HEK293 (cell line): ENCODE data around the gene DDX51.

ENCODE experiments used
- BCL11A ChIP-seq: fragments of 450-650 bp; formaldehyde crosslinking; IDR thresholded peaks from 2 replicates; pipeline ENCODE4 v1.5.1; 2016; ENCODE audit warnings: low read depth, missing biosample characterization, missing genetic modification characterization
- FEZF1 ChIP-seq: fragments of 450-650 bp; formaldehyde crosslinking; IDR thresholded peaks from 2 replicates; pipeline ENCODE4 v1.5.1; 2016; ENCODE audit warnings: missing biosample characterization, missing genetic modification characterization
- GLIS2 ChIP-seq: fragments of 450-650 bp; formaldehyde crosslinking; IDR thresholded peaks from 2 replicates; pipeline ENCODE4 v1.5.1; 2016; ENCODE audit warnings: missing biosample characterization, missing genetic modification characterization
- RBAK ChIP-seq: fragments of 450-650 bp; formaldehyde crosslinking; IDR thresholded peaks from 2 replicates; pipeline ENCODE4 v1.5.1; 2016; ENCODE audit warnings: missing biosample characterization, missing genetic modification characterization
- REPIN1 ChIP-seq: fragments of 450-650 bp; formaldehyde crosslinking; IDR thresholded peaks from 2 replicates; pipeline ENCODE4 v1.5.1; 2017; ENCODE audit warnings: missing biosample characterization, missing genetic modification characterization, low read depth
- SCRT1 ChIP-seq: fragments of 450-650 bp; formaldehyde crosslinking; IDR thresholded peaks from 2 replicates; pipeline ENCODE4 v1.5.1; 2016; ENCODE audit warnings: missing biosample characterization, missing genetic modification characterization, borderline replicate concordance
- ZBTB17 ChIP-seq: fragments of 450-650 bp; formaldehyde crosslinking; IDR thresholded peaks from 2 replicates; pipeline ENCODE4 v1.5.1; 2016; ENCODE audit warnings: missing biosample characterization, missing genetic modification characterization
- ZBTB8A ChIP-seq: fragments of 450-650 bp; formaldehyde crosslinking; IDR thresholded peaks from 2 replicates; pipeline ENCODE4 v1.5.1; 2016; ENCODE audit warnings: missing biosample characterization, missing genetic modification characterization
- ZNF146 ChIP-seq: fragments of 450-650 bp; formaldehyde crosslinking; IDR thresholded peaks from 2 replicates; pipeline ENCODE4 v1.5.1; 2016; ENCODE audit warnings: missing biosample characterization, missing genetic modification characterization
- ZNF23 ChIP-seq: fragments of 450-650 bp; formaldehyde crosslinking; IDR thresholded peaks from 2 replicates; pipeline ENCODE4 v1.5.1; 2016; ENCODE audit warnings: missing biosample characterization, missing genetic modification characterization, borderline replicate concordance
- ZNF350 ChIP-seq: fragments of 450-650 bp; formaldehyde crosslinking; IDR thresholded peaks from 2 replicates; pipeline ENCODE4 v1.5.0; 2017; ENCODE audit warnings: missing biosample characterization, mild to moderate bottlenecking, missing genetic modification characterization
- ZNF354C ChIP-seq: fragments of 450-650 bp; formaldehyde crosslinking; IDR thresholded peaks from 2 replicates; pipeline ENCODE4 v1.5.1; 2016; ENCODE audit warnings: missing biosample characterization, missing genetic modification characterization, low read depth, borderline replicate concordance
- ZNF391 ChIP-seq: fragments of 450-650 bp; formaldehyde crosslinking; IDR thresholded peaks from 2 replicates; pipeline ENCODE4 v1.5.1; 2016; ENCODE audit warnings: low read depth, missing biosample characterization, missing genetic modification characterization, borderline replicate concordance
- ZNF423 ChIP-seq: fragments of 450-650 bp; formaldehyde crosslinking; IDR thresholded peaks from 2 replicates; pipeline ENCODE4 v1.5.1; 2016; ENCODE audit warnings: missing biosample characterization, missing genetic modification characterization
- ZNF48 ChIP-seq: fragments of 450-650 bp; formaldehyde crosslinking; IDR thresholded peaks from 2 replicates; pipeline ENCODE4 v1.5.1; 2016; ENCODE audit warnings: missing biosample characterization, missing genetic modification characterization
- ZNF510 ChIP-seq: fragments of 450-650 bp; formaldehyde crosslinking; IDR thresholded peaks from 2 replicates; pipeline ENCODE4 v1.5.1; 2018; ENCODE audit warnings: mild to moderate bottlenecking, missing genetic modification characterization, missing biosample characterization; ENCODE audit not compliant: insufficient replicate concordance
- ZNF514 ChIP-seq: fragments of 450-650 bp; formaldehyde crosslinking; IDR thresholded peaks from 2 replicates; pipeline ENCODE4 v1.5.1; 2016; ENCODE audit warnings: missing biosample characterization, missing genetic modification characterization
- ZNF544 ChIP-seq: fragments of 450-650 bp; formaldehyde crosslinking; IDR thresholded peaks from 2 replicates; pipeline ENCODE4 v1.5.0; 2017; ENCODE audit warnings: missing biosample characterization, missing genetic modification characterization
- ZNF621 ChIP-seq: fragments of 450-650 bp; formaldehyde crosslinking; IDR thresholded peaks from 2 replicates; pipeline ENCODE4 v1.5.1; 2017; ENCODE audit warnings: missing biosample characterization, missing genetic modification characterization
- ZNF670 ChIP-seq: fragments of 450-650 bp; formaldehyde crosslinking; IDR thresholded peaks from 2 replicates; pipeline ENCODE4 v1.5.1; 2016; ENCODE audit warnings: missing biosample characterization, missing genetic modification characterization, low read depth
- ZNF707 ChIP-seq: fragments of 450-650 bp; formaldehyde crosslinking; IDR thresholded peaks from 2 replicates; pipeline ENCODE4 v1.5.1; 2016; ENCODE audit warnings: missing biosample characterization, missing genetic modification characterization
- ZNF785 ChIP-seq: fragments of 450-650 bp; formaldehyde crosslinking; IDR thresholded peaks from 2 replicates; pipeline ENCODE4 v1.5.1; 2016; ENCODE audit warnings: missing biosample characterization, missing genetic modification characterization
- ZNF837 ChIP-seq: fragments of 450-650 bp; formaldehyde crosslinking; IDR thresholded peaks from 2 replicates; pipeline ENCODE4 v1.5.1; 2016; ENCODE audit warnings: missing biosample characterization, missing genetic modification characterization
- TF ChIP-seq, protein P1 (sequence below): fragments of 450-650 bp; formaldehyde crosslinking; IDR thresholded peaks from 2 replicates; pipeline ENCODE4 v1.5.1; 2016; ENCODE audit warnings: missing biosample characterization, missing genetic modification characterization, borderline replicate concordance
- TF ChIP-seq, protein P2 (sequence below): fragments of 450-650 bp; formaldehyde crosslinking; IDR thresholded peaks from 2 replicates; pipeline ENCODE4 v1.5.1; 2016; ENCODE audit warnings: missing biosample characterization, missing genetic modification characterization
- TF ChIP-seq, protein P3 (sequence below): fragments of 450-650 bp; formaldehyde crosslinking; IDR thresholded peaks from 2 replicates; pipeline ENCODE4 v1.5.1; 2016; ENCODE audit warnings: missing biosample characterization, missing genetic modification characterization
- TF ChIP-seq, protein P4 (sequence below): fragments of 450-650 bp; formaldehyde crosslinking; IDR thresholded peaks from 2 replicates; pipeline ENCODE4 v1.5.1; 2016; ENCODE audit warnings: missing biosample characterization, missing genetic modification characterization
- TF ChIP-seq, protein P5 (sequence below): fragments of 450-650 bp; formaldehyde crosslinking; IDR thresholded peaks from 2 replicates; pipeline ENCODE4 v1.5.1; 2016; ENCODE audit warnings: missing biosample characterization, missing genetic modification characterization, low read depth
- TF ChIP-seq, protein P6 (sequence below): fragments of 450-650 bp; formaldehyde crosslinking; IDR thresholded peaks from 2 replicates; pipeline ENCODE4 v1.5.1; 2016; ENCODE audit warnings: missing biosample characterization, missing genetic modification characterization
- TF ChIP-seq, protein P7 (sequence below): fragments of 450-650 bp; IDR thresholded peaks from 2 replicates; pipeline ENCODE4 v1.5.1; 2018; ENCODE audit warnings: missing biosample characterization, missing genetic modification characterization

The DDX51 gene

DNA sequence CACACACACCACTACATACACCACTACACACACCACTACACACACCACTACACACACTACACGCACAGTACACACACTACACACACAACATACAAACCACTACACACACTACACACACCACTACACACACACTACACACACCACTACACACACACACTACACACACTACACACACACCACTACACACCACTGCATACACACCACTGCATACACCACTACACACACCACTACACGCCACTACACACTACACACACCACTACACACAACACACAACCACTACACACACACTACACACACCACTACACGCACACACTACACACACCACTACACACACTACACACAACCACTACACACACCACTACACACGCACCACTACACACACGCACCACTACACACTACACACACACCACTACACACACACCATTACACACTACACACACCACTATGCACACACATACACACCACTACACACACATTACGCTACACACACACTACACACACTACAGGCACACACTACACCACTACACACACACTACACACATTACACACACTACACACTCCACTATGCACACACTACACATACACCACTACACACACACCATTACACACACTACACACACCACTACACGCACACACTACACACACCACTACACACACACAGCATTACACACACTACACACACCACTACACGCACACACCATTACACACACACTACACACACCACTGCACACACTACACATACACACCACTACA is 12.6 kb upstream of the DDX51 start (continued):
- TF ChIP-seq ZNF837 (tag by site-specific recombination) (peak; percentile 29; the same call in 1 of the 2 replicates), ZNF23 (tag by site-specific recombination) (no peak), ZNF146 (tag by site-specific recombination) (no peak), ZNF423 (tag by site-specific recombination) (no peak), GLIS2 (tag by site-specific recombination) (no peak), ZNF514 (tag by site-specific recombination) (peak; percentile 69; the same call in 1 of the 2 replicates), ZNF510 (tag by site-specific recombination) (no peak), ZNF354C (tag by site-specific recombination) (0 out of 2 replicates have a peak, but pooled peaks have one; percentile 2), FEZF1 (tag by site-specific recombination) (no peak), REPIN1 (tag by site-specific recombination) (no peak), ZNF621 (tag by site-specific recombination) (0 out of 2 replicates have a peak, but pooled peaks have one; percentile 29), ZNF350 (tag by site-specific recombination) (no peak), ZNF544 (0 out of 2 replicates have a peak, but pooled peaks have one; percentile 22), ZBTB8A (no peak), BCL11A (tag by site-specific recombination) (no peak), ZBTB17 (tag by site-specific recombination) (no peak), ZNF48 (tag by site-specific recombination) (no peak), ZNF670 (tag by site-specific recombination) (peak; percentile 73; the same call in 1 of the 2 replicates), ZNF391 (tag by site-specific recombination) (no peak), ZNF707 (tag by site-specific recombination) (peak; percentile 54), SCRT1 (tag by site-specific recombination) (no peak), RBAK (tag by site-specific recombination) (no peak), ZNF785 (tag by site-specific recombination) (peak; percentile 86)
- TF ChIP-seq, protein P1, sequence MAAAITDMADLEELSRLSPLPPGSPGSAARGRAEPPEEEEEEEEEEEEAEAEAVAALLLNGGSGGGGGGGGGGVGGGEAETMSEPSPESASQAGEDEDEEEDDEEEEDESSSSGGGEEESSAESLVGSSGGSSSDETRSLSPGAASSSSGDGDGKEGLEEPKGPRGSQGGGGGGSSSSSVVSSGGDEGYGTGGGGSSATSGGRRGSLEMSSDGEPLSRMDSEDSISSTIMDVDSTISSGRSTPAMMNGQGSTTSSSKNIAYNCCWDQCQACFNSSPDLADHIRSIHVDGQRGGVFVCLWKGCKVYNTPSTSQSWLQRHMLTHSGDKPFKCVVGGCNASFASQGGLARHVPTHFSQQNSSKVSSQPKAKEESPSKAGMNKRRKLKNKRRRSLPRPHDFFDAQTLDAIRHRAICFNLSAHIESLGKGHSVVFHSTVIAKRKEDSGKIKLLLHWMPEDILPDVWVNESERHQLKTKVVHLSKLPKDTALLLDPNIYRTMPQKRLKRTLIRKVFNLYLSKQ (tag by site-specific recombination) = 0 out of 2 replicates have a peak, but pooled peaks have one; percentile 1
- TF ChIP-seq, protein P2, sequence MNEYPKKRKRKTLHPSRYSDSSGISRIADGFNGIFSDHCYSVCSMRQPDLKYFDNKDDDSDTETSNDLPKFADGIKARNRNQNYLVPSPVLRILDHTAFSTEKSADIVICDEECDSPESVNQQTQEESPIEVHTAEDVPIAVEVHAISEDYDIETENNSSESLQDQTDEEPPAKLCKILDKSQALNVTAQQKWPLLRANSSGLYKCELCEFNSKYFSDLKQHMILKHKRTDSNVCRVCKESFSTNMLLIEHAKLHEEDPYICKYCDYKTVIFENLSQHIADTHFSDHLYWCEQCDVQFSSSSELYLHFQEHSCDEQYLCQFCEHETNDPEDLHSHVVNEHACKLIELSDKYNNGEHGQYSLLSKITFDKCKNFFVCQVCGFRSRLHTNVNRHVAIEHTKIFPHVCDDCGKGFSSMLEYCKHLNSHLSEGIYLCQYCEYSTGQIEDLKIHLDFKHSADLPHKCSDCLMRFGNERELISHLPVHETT (tag by site-specific recombination) = no peak
- TF ChIP-seq, protein P3, sequence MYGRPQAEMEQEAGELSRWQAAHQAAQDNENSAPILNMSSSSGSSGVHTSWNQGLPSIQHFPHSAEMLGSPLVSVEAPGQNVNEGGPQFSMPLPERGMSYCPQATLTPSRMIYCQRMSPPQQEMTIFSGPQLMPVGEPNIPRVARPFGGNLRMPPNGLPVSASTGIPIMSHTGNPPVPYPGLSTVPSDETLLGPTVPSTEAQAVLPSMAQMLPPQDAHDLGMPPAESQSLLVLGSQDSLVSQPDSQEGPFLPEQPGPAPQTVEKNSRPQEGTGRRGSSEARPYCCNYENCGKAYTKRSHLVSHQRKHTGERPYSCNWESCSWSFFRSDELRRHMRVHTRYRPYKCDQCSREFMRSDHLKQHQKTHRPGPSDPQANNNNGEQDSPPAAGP = no peak
- TF ChIP-seq, protein P4, sequence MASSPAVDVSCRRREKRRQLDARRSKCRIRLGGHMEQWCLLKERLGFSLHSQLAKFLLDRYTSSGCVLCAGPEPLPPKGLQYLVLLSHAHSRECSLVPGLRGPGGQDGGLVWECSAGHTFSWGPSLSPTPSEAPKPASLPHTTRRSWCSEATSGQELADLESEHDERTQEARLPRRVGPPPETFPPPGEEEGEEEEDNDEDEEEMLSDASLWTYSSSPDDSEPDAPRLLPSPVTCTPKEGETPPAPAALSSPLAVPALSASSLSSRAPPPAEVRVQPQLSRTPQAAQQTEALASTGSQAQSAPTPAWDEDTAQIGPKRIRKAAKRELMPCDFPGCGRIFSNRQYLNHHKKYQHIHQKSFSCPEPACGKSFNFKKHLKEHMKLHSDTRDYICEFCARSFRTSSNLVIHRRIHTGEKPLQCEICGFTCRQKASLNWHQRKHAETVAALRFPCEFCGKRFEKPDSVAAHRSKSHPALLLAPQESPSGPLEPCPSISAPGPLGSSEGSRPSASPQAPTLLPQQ = no peak
- TF ChIP-seq, protein P5, sequence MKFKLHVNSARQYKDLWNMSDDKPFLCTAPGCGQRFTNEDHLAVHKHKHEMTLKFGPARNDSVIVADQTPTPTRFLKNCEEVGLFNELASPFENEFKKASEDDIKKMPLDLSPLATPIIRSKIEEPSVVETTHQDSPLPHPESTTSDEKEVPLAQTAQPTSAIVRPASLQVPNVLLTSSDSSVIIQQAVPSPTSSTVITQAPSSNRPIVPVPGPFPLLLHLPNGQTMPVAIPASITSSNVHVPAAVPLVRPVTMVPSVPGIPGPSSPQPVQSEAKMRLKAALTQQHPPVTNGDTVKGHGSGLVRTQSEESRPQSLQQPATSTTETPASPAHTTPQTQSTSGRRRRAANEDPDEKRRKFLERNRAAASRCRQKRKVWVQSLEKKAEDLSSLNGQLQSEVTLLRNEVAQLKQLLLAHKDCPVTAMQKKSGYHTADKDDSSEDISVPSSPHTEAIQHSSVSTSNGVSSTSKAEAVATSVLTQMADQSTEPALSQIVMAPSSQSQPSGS (tag by site-specific recombination) = no peak
- TF ChIP-seq, protein P6, sequence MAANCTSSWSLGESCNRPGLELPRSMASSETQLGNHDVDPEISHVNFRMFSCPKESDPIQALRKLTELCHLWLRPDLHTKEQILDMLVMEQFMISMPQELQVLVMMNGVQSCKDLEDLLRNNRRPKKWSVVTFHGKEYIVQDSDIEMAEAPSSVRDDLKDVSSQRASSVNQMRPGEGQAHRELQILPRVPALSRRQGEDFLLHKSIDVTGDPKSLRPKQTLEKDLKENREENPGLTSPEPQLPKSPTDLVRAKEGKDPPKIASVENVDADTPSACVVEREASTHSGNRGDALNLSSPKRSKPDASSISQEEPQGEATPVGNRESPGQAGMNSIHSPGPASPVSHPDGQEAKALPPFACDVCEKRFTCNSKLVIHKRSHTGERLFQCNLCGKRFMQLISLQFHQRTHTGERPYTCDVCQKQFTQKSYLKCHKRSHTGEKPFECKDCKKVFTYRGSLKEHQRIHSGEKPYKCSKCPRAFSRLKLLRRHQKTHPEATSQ = 0 out of 2 replicates have a peak, but pooled peaks have one; percentile 35
- TF ChIP-seq, protein P7, sequence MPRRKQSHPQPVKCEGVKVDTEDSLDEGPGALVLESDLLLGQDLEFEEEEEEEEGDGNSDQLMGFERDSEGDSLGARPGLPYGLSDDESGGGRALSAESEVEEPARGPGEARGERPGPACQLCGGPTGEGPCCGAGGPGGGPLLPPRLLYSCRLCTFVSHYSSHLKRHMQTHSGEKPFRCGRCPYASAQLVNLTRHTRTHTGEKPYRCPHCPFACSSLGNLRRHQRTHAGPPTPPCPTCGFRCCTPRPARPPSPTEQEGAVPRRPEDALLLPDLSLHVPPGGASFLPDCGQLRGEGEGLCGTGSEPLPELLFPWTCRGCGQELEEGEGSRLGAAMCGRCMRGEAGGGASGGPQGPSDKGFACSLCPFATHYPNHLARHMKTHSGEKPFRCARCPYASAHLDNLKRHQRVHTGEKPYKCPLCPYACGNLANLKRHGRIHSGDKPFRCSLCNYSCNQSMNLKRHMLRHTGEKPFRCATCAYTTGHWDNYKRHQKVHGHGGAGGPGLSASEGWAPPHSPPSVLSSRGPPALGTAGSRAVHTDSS (tag by site-specific recombination) = no peak
